Thyroid gland (tissue), 4 donors: ENCODE results near the gene SLC27A4. TPM values are rescaled to one million over a fixed set of nuclear protein-coding genes. Genes with fewer than 3 reads are reported as not detected.

ENCODE experiments used
- DNase-seq, 2 donors: peaks; one replicate each; pipeline ENCODE4 v3.0.0-alpha.2; 2019
- H3K27ac ChIP-seq, 3 donors: fragments of 200-600 bp; sonication (generic); 1 replicate in 2 of 3; 2 replicates in 1 of 3; pipeline ENCODE4 v1.5.1; 2016 to 2019; ENCODE audit warnings: mild to moderate bottlenecking in 1 of 3, moderate library complexity in 1 of 3
- H3K27me3 ChIP-seq: fragments of 200-600 bp; sonication (generic); one replicate; pipeline ENCODE4 v1.5.1; 2019
- H3K36me3 ChIP-seq, 2 donors: fragments of 200-600 bp; sonication (generic); one replicate each; pipeline ENCODE4 v1.5.1; 2016 to 2019
- H3K4me1 ChIP-seq, 2 donors: fragments of 200-600 bp; sonication (generic); one replicate each; pipeline ENCODE4 v1.5.1; 2017 to 2019
- H3K4me3 ChIP-seq, 3 donors: fragments of 200-600 bp; sonication (generic); replicated peaks in 1 of 3; 1 replicate in 2 of 3; 2 replicates in 1 of 3; pipeline ENCODE4 v1.5.1; 2016; ENCODE audit warnings: mild to moderate bottlenecking in 1 of 3
- H3K9me3 ChIP-seq: fragments of 200-600 bp; sonication (generic); one replicate; pipeline ENCODE4 v1.5.1; 2017
- CTCF ChIP-seq, 6 experiments: fragments of 200-600 bp in 3 of 6; fragments of 450-650 bp in 3 of 6; sonication (generic) in 3 of 6; IDR thresholded peaks; one replicate each; pipeline ENCODE4 v1.5.1; 2016 to 2019; ENCODE audit warnings: antibody characterized with exemption in 6 of 6, mild to moderate bottlenecking in 2 of 6, inconsistent platforms in 1 of 6, moderate library complexity in 1 of 6
- POLR2A ChIP-seq, 2 donors: fragments of 450-650 bp; IDR thresholded peaks; one replicate each; pipeline ENCODE4 v1.6.1; 2017; ENCODE audit warnings: antibody characterized with exemption in 2 of 2, mild to moderate bottlenecking in 2 of 2, moderate library complexity in 1 of 2
- WGBS, 2 donors: methylation state at CpG; one replicate each; pipeline ENCODE4 v1.1.5; 2017; 5-methylcytosine and 5-hydroxymethylcytosine counted together
- intact Hi-C: fragments of 100-400 bp; cut with DNase I; formaldehyde crosslinking; loops from one replicate; pipeline ENCODE4 v1.15.1; 2023
- total RNA-seq, 4 donors: library from RNA; depleted of rRNA; stranded (reverse); fragments of >200 nt; gene quantifications; one replicate each; pipeline ENCODE4 v1.2.3, GENCODE V29; 2016

Gene SLC27A4
- total RNA-seq, 4 donors from 2014 or later = 15.9 to 38.4 (median 30.4) TPM

DNA sequence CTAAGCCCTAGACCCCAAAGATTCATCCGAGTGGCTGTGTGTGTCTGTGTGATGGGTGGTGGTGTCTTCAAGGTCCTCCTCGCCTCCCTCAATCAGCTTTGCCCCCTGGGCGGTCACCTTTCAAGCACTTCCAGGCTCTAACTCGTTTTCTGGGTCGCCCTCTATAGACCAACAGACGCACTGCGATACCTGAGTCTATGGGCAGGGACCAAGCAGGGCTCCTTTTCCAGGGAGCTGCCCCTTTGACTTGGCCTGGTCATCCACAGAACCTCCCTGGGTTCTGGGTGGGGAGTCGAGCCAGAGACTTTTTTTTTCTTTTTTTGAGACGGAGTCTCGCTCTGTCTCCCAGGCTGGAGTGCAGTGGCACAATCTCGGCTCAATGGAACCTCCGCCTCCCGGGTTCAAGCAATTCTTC is 1.1 kb downstream of the SLC27A4 start:
- Histone ChIP-seq H3K27me3 (no peaks in the 10 kb centered on the region), H3K27ac (no peak overlapping the region), H3K4me1 (peaks cover 0 to 18% of the 10 kb centered on the region in 2 donors), H3K9me3 (no peaks in the 10 kb centered on the region), H3K4me3 (peak overlapping the region in 2 of 3 donors; percentile 59 to 79), H3K36me3 (peaks cover 15 to 30% of the 10 kb centered on the region in 2 donors)
- intact Hi-C loops = loop anchor here (2.0 kb wide), 1 partner anchor 47 kb away; no protein-coding TSS in a partner anchor
- WGBS, 2 donors = 29 to 34% methylated on average over 12 to 13 of the region's 13 CpGs
- peak; percentile 73 to 77 for DNase-seq
- peak; percentile 34 to 75 (median 62) for TF ChIP-seq CTCF (IDR thresholded peaks at IDR 0.05)
- TF ChIP-seq POLR2A (IDR thresholded peaks at IDR 0.05) = no peak

DNA sequence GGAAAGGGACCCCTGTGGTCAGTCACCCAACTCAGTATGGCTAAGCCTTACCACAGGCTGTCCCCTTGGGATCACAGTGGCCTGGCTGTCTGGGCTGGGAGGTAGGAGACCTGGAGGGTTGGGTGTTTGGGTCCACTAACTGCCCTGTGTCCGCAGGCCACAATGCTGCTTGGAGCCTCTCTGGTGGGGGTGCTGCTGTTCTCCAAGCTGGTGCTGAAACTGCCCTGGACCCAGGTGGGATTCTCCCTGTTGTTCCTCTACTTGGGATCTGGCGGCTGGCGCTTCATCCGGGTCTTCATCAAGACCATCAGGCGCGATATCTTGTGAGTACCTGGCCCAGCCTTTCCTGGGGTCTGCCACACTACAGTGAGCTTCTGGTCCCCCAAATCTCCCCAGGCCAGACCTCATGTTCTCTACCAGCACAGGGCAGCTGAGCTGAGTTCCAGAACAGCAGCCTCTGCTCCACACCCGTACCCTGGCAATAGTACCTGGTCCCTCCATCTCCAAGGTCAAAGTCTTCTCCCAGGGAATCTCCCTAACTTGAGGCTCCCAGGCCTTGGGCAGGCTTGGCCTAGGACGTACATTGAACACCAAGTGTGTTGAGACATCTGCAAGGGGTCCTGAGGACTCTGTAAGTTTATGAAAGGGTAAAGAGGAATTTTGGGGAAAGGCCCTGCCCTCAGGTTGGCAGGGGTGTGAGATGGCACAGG is 2.8 kb downstream of the SLC27A4 start:
- Histone ChIP-seq H3K4me3 (no peak overlapping the region), H3K27ac (no peak overlapping the region), H3K36me3 (peaks cover 28 to 38% of the 10 kb centered on the region in 2 donors), H3K9me3 (no peaks in the 10 kb centered on the region), H3K4me1 (peaks cover 0 to 18% of the 10 kb centered on the region in 2 donors), H3K27me3 (no peaks in the 10 kb centered on the region)
- DNase-seq = no peak
- TF ChIP-seq CTCF (IDR thresholded peaks at IDR 0.05) (no peak), POLR2A (IDR thresholded peaks at IDR 0.05) (no peak)
- intact Hi-C loops = no loop called here
- 90 to 93% methylated on average over 6 to 8 of the region's 8 CpGs for WGBS, 2 donors

DNA sequence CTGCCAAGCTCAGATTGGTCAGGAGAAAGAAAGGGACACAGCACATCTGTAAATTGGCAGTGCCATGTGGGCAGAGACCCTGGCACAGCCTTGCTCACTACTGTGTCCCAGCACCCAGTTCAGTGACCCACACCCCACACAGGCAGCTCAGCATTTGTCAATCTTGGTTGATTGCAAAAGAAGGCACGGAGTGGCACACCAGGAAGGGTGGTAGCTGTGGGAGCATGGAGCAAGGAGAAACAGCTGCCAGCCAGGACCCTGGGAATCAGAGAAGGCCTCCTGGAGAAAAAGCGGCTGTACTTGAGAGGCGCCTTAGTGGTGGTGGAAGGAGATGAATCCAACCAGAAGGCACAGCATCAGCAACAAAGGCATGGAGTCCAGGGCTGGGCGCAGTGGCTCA is 3.5 kb downstream of the SLC27A4 start:
- DNase-seq = no peak
- intact Hi-C loops = no loop called here
- Histone ChIP-seq H3K27me3 (no peaks in the 10 kb centered on the region), H3K27ac (no peak overlapping the region), H3K36me3 (peaks cover 35 to 45% of the 10 kb centered on the region in 2 donors), H3K4me1 (peaks cover 0 to 15% of the 10 kb centered on the region in 2 donors), H3K4me3 (no peak overlapping the region), H3K9me3 (no peaks in the 10 kb centered on the region)
- no peak for TF ChIP-seq CTCF (IDR thresholded peaks at IDR 0.05)
- TF ChIP-seq POLR2A (IDR thresholded peaks at IDR 0.05) = no peak
- 95 to 100% methylated on average over 4 of the region's 4 CpGs for WGBS, 2 donors

DNA sequence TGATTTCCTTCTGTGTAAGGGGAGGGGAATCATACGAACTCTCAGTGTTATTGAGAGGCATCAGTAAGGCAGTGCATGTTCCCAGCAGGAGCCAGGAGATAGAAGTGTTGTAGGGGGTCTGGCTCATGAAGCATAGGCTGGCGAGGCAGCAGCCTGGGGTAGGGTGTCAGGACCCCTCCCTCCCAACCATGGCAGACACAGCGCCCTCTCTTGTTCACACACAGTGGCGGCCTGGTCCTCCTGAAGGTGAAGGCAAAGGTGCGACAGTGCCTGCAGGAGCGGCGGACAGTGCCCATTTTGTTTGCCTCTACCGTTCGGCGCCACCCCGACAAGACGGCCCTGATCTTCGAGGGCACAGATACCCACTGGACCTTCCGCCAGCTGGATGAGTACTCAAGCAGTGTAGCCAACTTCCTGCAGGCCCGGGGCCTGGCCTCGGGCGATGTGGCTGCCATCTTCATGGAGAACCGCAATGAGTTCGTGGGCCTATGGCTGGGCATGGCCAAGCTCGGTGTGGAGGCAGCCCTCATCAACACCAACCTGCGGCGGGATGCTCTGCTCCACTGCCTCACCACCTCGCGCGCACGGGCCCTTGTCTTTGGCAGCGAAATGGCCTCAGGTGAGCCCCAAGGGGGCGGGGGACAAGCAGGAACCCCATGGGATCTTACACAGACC is 4.7 kb downstream of the SLC27A4 start:
- DNase-seq = no peak
- 94 to 97% methylated on average over 18 to 23 of the region's 28 CpGs for WGBS, 2 donors
- Histone ChIP-seq H3K4me3 (no peak overlapping the region), H3K4me1 (peaks cover 0 to 10% of the 10 kb centered on the region in 2 donors), H3K27me3 (no peaks in the 10 kb centered on the region), H3K27ac (no peak overlapping the region), H3K36me3 (peaks cover 39 to 51% of the 10 kb centered on the region in 2 donors), H3K9me3 (no peaks in the 10 kb centered on the region)
- TF ChIP-seq CTCF (IDR thresholded peaks at IDR 0.05) (no peak), POLR2A (IDR thresholded peaks at IDR 0.05) (no peak)
- intact Hi-C loops = no loop called here

GRCh38 chr9:128349125-128349524 is 8.8 kb downstream of the SLC27A4 start:
- peaks cover 38 to 54% of the 10 kb centered on the region in 2 donors for H3K36me3 ChIP-seq
- DNase-seq = no peak
- 93 to 95% methylated on average over 2 of the region's 2 CpGs for WGBS, 2 donors
- H3K9me3 ChIP-seq = no peaks in the 10 kb centered on the region
- TF ChIP-seq CTCF (IDR thresholded peaks at IDR 0.05) = no peak
- TF ChIP-seq POLR2A (IDR thresholded peaks at IDR 0.05) = no peak
- H3K27ac ChIP-seq = no peak overlapping the region
- intact Hi-C loops = no loop called here
- H3K4me3 ChIP-seq = no peak overlapping the region
- no peaks in the 10 kb centered on the region for H3K4me1 ChIP-seq
- no peaks in the 10 kb centered on the region for H3K27me3 ChIP-seq
